ENCODE measurements around the gene CHAF1A. TPM values are rescaled to one million over a fixed set of nuclear protein-coding genes. Genes with fewer than 3 reads are reported as not detected.

The CHAF1A gene
- total and polyA plus RNA-seq, 2 of the 4 experiments (the other 2 are of a cell fraction): 12.4 to 22.9 TPM

DNA sequence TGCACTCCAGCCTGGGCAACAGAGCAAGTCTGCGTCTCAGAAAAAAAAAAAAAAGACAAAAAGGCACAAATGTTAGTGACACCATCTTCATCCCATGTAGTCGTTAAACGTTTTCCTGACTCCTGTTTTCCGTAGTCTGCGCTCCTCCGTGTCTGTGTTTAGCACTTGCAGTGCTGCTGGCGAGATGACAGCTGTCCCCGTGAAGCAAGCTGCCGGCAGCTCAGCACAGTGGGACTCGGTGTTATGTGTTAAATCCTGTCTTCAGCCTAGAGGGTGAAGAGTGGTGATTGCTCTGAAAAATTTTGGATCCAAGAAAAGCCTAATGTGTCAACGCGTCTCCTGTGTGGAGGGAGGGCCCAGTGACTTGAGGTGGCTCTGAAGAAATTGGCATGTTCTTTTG lies 36.8 kb downstream of the CHAF1A start:
- H3K27ac ChIP-seq (ENCODE audit: insufficient read depth, low read length): no peak overlapping the region
- no TSS peak for BruUV-seq (replicated peaks)
- no peak overlapping the region for H3K56ac ChIP-seq (ENCODE audit: extremely low read depth, insufficient read depth, low read length)
- H3K9me1 ChIP-seq (ENCODE audit: insufficient read depth, low read length): peaks cover 6% of the 10 kb centered on the region; the same call in 1 of the 2 replicates
- H3K27me3 ChIP-seq (ENCODE audit: control insufficient read depth, insufficient read depth, low read length): no peaks in the 10 kb centered on the region
- no peak for DNase-seq
- no peak overlapping the region for H2AK9ac ChIP-seq (replicated peaks; ENCODE audit: low read depth, low read length, poor library complexity)
- H2AFZ ChIP-seq (replicated peaks; ENCODE audit: low read length, poor library complexity): no peak overlapping the region
- no peak overlapping the region for H4K91ac ChIP-seq (ENCODE audit: insufficient read depth, low read depth, low read length)
- peaks cover 15% of the 10 kb centered on the region for H3K36me3 ChIP-seq (ENCODE audit: control insufficient read depth, insufficient read depth, low read length)
- CTCF ChIA-PET: interaction anchor here (0.6 kb wide), 1 partner anchor 40 kb away, joined by 3 read pairs; no protein-coding TSS in a partner anchor
- no peak overlapping the region for H3K14ac ChIP-seq (replicated peaks; ENCODE audit: low read depth, low read length)
- dilution Hi-C loops (cut with HindIII; ENCODE audit: low sequenced_read_pairs, unreplicated experiment) (no loop called here), in situ Hi-C loops (cut with MboI; ENCODE audit: low sequenced_read_pairs) (no loop called here), intact Hi-C loops (cut with micrococcal nuclease) (no loop called here)
- H3K4ac ChIP-seq (ENCODE audit: low read depth, low read length): no peak overlapping the region
- POLR2A ChIA-PET (ENCODE audit: unreplicated experiment): no interaction called here
- no peak overlapping the region for H3K4me2 ChIP-seq (ENCODE audit: low read depth, low read length)
- H2BK5ac ChIP-seq (ENCODE audit: low read depth, low read length, poor library complexity, severe bottlenecking): no peak overlapping the region
- H2BK15ac ChIP-seq (ENCODE audit: low read depth, low read length): no peak overlapping the region
- H4K20me1 ChIP-seq (ENCODE audit: insufficient read depth, low read length): no peaks in the 10 kb centered on the region
- H4K8ac ChIP-seq (ENCODE audit: low read depth in 2 of 2, low read length in 2 of 2): no peak overlapping the region
- TF ChIP-seq RAD21 (IDR thresholded peaks at IDR 0.05; ENCODE audit: low read length): no peak
- TF ChIP-seq, protein P1, sequence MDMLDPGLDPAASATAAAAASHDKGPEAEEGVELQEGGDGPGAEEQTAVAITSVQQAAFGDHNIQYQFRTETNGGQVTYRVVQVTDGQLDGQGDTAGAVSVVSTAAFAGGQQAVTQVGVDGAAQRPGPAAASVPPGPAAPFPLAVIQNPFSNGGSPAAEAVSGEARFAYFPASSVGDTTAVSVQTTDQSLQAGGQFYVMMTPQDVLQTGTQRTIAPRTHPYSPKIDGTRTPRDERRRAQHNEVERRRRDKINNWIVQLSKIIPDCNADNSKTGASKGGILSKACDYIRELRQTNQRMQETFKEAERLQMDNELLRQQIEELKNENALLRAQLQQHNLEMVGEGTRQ (IDR thresholded peaks at IDR 0.05; ENCODE audit: low read depth, low read length): no peak
- no peak overlapping the region for H3K4me3 ChIP-seq (ENCODE audit: insufficient read depth, low read depth, low read length)
- no peak overlapping the region for H4K5ac ChIP-seq (ENCODE audit: low read depth, low read length)
- H2AK5ac ChIP-seq (ENCODE audit: low read depth, low read length): no peak overlapping the region
- H3K9ac ChIP-seq (ENCODE audit: low read depth, low read length): no peak overlapping the region
- H3K18ac ChIP-seq (ENCODE audit: low read depth, low read length): no peak overlapping the region
- no peaks in the 10 kb centered on the region for H3K9me3 ChIP-seq (ENCODE audit: control insufficient read depth, insufficient read depth, low read length)
- no peaks in the 10 kb centered on the region for H3K4me1 ChIP-seq (ENCODE audit: control insufficient read depth, insufficient read depth, low read length)
- no peak overlapping the region for H2BK120ac ChIP-seq (ENCODE audit: low read depth, low read length)
- H3K23ac ChIP-seq (ENCODE audit: low read depth, low read length): no peak overlapping the region
- ATAC-seq (ENCODE audit: low read depth): no peak
- H2BK20ac ChIP-seq (ENCODE audit: low read depth, low read length): no peak overlapping the region
- WGBS, 2 experiments (ENCODE audit: extremely low coverage in 2 of 2, insufficient read length in 1 of 2): 65% methylated on average over 7 of the region's 12 CpGs; no CpG with 5 or more reads in 1 of the 2 experiments
- peaks cover 3 to 27% of the 10 kb centered on the region in 2 experiments for H3K79me1 ChIP-seq (ENCODE audit: low read depth in 1 of 2, low read length in 2 of 2)
